ENCODE data around the gene HHIP. TPM values are rescaled to one million over a fixed set of nuclear protein-coding genes. Genes with fewer than 3 reads are reported as not detected.

HHIP gene
- total and polyA plus RNA-seq, 2 donors (not counting 1 experiment from before 2014, with no cell fraction given), result under 0.01 to 0.59 TPM

DNA sequence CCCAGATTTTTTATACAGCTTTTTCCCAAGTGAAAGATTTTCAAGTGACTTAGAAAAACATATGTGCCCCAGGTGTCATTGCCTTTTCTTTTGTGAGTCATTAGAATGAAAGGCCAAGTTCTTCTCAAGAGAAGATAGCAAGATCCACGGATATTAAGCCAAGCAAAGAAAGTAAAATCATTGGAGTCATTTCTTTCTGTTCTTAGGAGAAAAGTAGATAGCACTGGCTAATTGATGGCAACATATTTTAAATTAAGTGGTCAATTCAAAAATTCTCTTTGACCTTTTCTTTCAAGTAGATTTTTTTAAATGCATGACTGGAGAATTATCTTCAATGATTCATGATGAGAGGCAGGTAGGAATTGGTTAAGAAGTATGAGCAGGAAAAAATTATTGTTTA is 94.4 kb downstream of the HHIP start:
- peak in 1 of 2 donors; percentile 77 for DNase-seq (ENCODE audit: low read depth in 2 of 2)
- TF ChIP-seq EZH2 (IDR thresholded peaks at IDR 0.05; ENCODE audit: low read length, missing control alignments) (no peak), CTCF (conservative IDR thresholded peaks at IDR 0.05 in 1 of 2, IDR thresholded peaks at IDR 0.05 in 1 of 2; ENCODE audit: low read depth in 1 of 2, low read length in 2 of 2) (no peak)
- no peak overlapping the region for H3K4me2 ChIP-seq (ENCODE audit: extremely low read depth, insufficient read depth, low read length)
- no peaks in the 10 kb centered on the region for H3K79me2 ChIP-seq (ENCODE audit: control insufficient read depth, insufficient read depth, low read length)
- no peak overlapping the region for H3K27ac ChIP-seq (ENCODE audit: insufficient read depth, low read length)
- H2AFZ ChIP-seq (ENCODE audit: low read length), result no peak overlapping the region
- H3K36me3 ChIP-seq (ENCODE audit: control insufficient read depth, insufficient read depth, low read length), result no peaks in the 10 kb centered on the region
- no peaks in the 10 kb centered on the region for H3K27me3 ChIP-seq (ENCODE audit: control insufficient read depth, insufficient read depth, low read length)
- no peak overlapping the region for H3K9ac ChIP-seq (ENCODE audit: insufficient read depth, low read length)
- no peaks in the 10 kb centered on the region for H3K4me1 ChIP-seq (ENCODE audit: control insufficient read depth, extremely low read depth, insufficient read depth, low read length)
- H3K9me3 ChIP-seq (ENCODE audit: control insufficient read depth, insufficient read depth, low read depth, low read length), result no peaks in the 10 kb centered on the region
- no peak overlapping the region for H3K4me3 ChIP-seq (replicated peaks in 1 of 4; ENCODE audit: control extremely low read depth in 1 of 4, insufficient read depth in 1 of 4, low read depth in 3 of 4, low read length in 4 of 4)
- H4K20me1 ChIP-seq (ENCODE audit: control insufficient read depth, extremely low read depth, insufficient read depth, low read length), result no peaks in the 10 kb centered on the region

DNA sequence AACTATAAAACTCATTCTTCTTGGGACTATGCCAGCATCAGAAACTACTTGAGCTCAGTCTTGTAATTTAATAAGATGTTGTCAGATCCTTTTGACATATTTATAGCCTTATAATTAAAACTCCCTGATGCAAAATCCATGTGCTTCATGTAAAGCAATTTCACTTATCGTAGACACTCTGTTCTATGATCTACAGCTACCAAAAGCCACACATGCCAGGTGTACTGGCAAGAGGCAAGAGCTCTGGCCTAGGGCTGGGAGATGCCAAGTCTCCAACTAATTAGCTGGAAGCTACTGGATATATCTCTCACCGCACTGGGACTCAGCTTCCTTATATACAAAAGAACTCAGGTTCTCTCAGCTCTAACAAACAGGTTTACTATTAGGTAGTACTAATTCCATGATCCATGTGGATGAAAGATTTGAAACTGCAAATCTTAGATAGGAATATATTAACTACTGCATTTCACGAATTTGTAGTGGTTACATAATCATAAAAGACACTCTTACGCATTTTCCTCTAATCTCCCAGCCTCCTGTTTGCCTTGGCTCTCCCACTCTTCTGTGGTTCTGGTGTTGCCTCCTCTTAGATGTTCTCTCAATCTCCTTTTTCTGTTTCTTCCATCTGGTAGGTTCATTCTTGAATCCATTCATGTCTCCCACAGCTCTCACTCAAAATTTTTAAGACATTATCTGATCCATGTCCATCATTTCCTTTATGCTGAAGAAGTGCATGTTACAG is 103.0 kb downstream of the HHIP start:
- no peak overlapping the region for H3K9ac ChIP-seq (ENCODE audit: insufficient read depth, low read length)
- H3K4me1 ChIP-seq (ENCODE audit: control insufficient read depth, extremely low read depth, insufficient read depth, low read length), result no peaks in the 10 kb centered on the region
- H3K36me3 ChIP-seq (ENCODE audit: control insufficient read depth, insufficient read depth, low read length), result no peaks in the 10 kb centered on the region
- no peaks in the 10 kb centered on the region for H3K9me3 ChIP-seq (ENCODE audit: control insufficient read depth, insufficient read depth, low read depth, low read length)
- no peak for TF ChIP-seq CTCF (conservative IDR thresholded peaks at IDR 0.05 in 1 of 2, IDR thresholded peaks at IDR 0.05 in 1 of 2; ENCODE audit: low read depth in 1 of 2, low read length in 2 of 2)
- TF ChIP-seq EZH2 (IDR thresholded peaks at IDR 0.05; ENCODE audit: low read length, missing control alignments), result no peak
- DNase-seq (ENCODE audit: low read depth in 2 of 2), result peak in 1 of 2 donors; percentile 69
- no peak overlapping the region for H3K4me2 ChIP-seq (ENCODE audit: extremely low read depth, insufficient read depth, low read length)
- H3K4me3 ChIP-seq (replicated peaks in 1 of 4; ENCODE audit: control extremely low read depth in 1 of 4, insufficient read depth in 1 of 4, low read depth in 3 of 4, low read length in 4 of 4), result no peak overlapping the region
- H3K27ac ChIP-seq (ENCODE audit: insufficient read depth, low read length), result no peak overlapping the region
- no peak overlapping the region for H2AFZ ChIP-seq (ENCODE audit: low read length)
- no peaks in the 10 kb centered on the region for H3K27me3 ChIP-seq (ENCODE audit: control insufficient read depth, insufficient read depth, low read length)
- H3K79me2 ChIP-seq (ENCODE audit: control insufficient read depth, insufficient read depth, low read length), result no peaks in the 10 kb centered on the region
- H4K20me1 ChIP-seq (ENCODE audit: control insufficient read depth, extremely low read depth, insufficient read depth, low read length), result no peaks in the 10 kb centered on the region

GRCh38 chr4:144750348-144750747 is 104.4 kb downstream of the HHIP start:
- no peaks in the 10 kb centered on the region for H3K27me3 ChIP-seq (ENCODE audit: control insufficient read depth, insufficient read depth, low read length)
- H3K79me2 ChIP-seq (ENCODE audit: control insufficient read depth, insufficient read depth, low read length), result no peaks in the 10 kb centered on the region
- no peaks in the 10 kb centered on the region for H3K9me3 ChIP-seq (ENCODE audit: control insufficient read depth, insufficient read depth, low read depth, low read length)
- DNase-seq (ENCODE audit: low read depth in 2 of 2), result no peak
- TF ChIP-seq EZH2 (IDR thresholded peaks at IDR 0.05; ENCODE audit: low read length, missing control alignments), result no peak
- no peak for TF ChIP-seq CTCF (conservative IDR thresholded peaks at IDR 0.05 in 1 of 2, IDR thresholded peaks at IDR 0.05 in 1 of 2; ENCODE audit: low read depth in 1 of 2, low read length in 2 of 2)
- no peaks in the 10 kb centered on the region for H3K36me3 ChIP-seq (ENCODE audit: control insufficient read depth, insufficient read depth, low read length)
- H3K4me3 ChIP-seq (replicated peaks in 1 of 4; ENCODE audit: control extremely low read depth in 1 of 4, insufficient read depth in 1 of 4, low read depth in 3 of 4, low read length in 4 of 4), result no peak overlapping the region
- H3K4me1 ChIP-seq (ENCODE audit: control insufficient read depth, extremely low read depth, insufficient read depth, low read length), result no peaks in the 10 kb centered on the region
- no peak overlapping the region for H3K4me2 ChIP-seq (ENCODE audit: extremely low read depth, insufficient read depth, low read length)
- H3K9ac ChIP-seq (ENCODE audit: insufficient read depth, low read length), result no peak overlapping the region
- no peaks in the 10 kb centered on the region for H4K20me1 ChIP-seq (ENCODE audit: control insufficient read depth, extremely low read depth, insufficient read depth, low read length)
- H3K27ac ChIP-seq (ENCODE audit: insufficient read depth, low read length), result no peak overlapping the region
- H2AFZ ChIP-seq (ENCODE audit: low read length), result no peak overlapping the region
